LNCaP clone FGC (cell line): ENCODE results near the gene FAM228B.
"Not testable (repeated sequence)": the region's sequence is repeated elsewhere in the genome, so short reads cannot be mapped to it uniquely, and the experiment has no call there.

Source experiments
- DNase-seq: peaks from one replicate; pipeline ENCODE4 v3.0.0-alpha.2; 2011; ENCODE audit warnings: low read depth
- H3K4me3 ChIP-seq: 2 replicates; pipeline ENCODE4 v1.5.1; 2011; ENCODE audit warnings: mild to moderate bottlenecking, low read depth, low read length, control low read depth
- CTCF ChIP-seq: IDR thresholded peaks from 2 replicates; pipeline ENCODE4 v1.5.1; 2012; ENCODE audit warnings: mild to moderate bottlenecking; ENCODE audit not compliant: control insufficient read depth, insufficient read depth; ENCODE audit errors: extremely low read depth

FAM228B gene

GRCh38 chr2:24183366-24184069 is 60.2 kb downstream of the FAM228B start:
- DNase-seq = peak; percentile 2
- no peak overlapping the region for H3K4me3 ChIP-seq
- no peak for TF ChIP-seq CTCF

GRCh38 chr2:24189551-24189950 is 66.3 kb downstream of the FAM228B start:
- DNase-seq = no peak
- TF ChIP-seq CTCF = no peak
- no peak overlapping the region for H3K4me3 ChIP-seq

GRCh38 chr2:24190503-24190902 is 67.2 kb downstream of the FAM228B start:
- DNase-seq = no peak
- no peak for TF ChIP-seq CTCF
- H3K4me3 ChIP-seq = no peak overlapping the region

- H3K4me3 ChIP-seq = no peak overlapping the region
- DNase-seq = no peak
- no peak for TF ChIP-seq CTCF
Measured at GRCh38 chr2:24191156-24191555, 67.9 kb downstream of the FAM228B start.

GRCh38 chr2:24191848-24192247 is 68.6 kb downstream of the FAM228B start:
- no peak for DNase-seq
- H3K4me3 ChIP-seq = no peak overlapping the region
- no peak for TF ChIP-seq CTCF

- not testable (repeated sequence) for DNase-seq, H3K4me3 ChIP-seq
Measured at GRCh38 chr2:24197213-24197612, 73.9 kb downstream of the FAM228B start.

- DNase-seq = no peak
- no peak for TF ChIP-seq CTCF
- no peak overlapping the region for H3K4me3 ChIP-seq
Measured at GRCh38 chr2:24199968-24200590, 76.8 kb downstream of the FAM228B start.
